HG03558 (cell line): ENCODE results near the gene GSTO2.

Experiments used
- ATAC-seq: cut with Tn5 transposase; IDR thresholded peaks from one replicate; pipeline ENCODE4 v1.9.1; 2021; ENCODE audit warnings: moderate number of reproducible peaks; ENCODE audit not compliant: unreplicated experiment; ENCODE audit errors: extremely low read depth

The GSTO2 gene

GRCh38 chr10:104336821-104337467 lies 68.0 kb downstream of the GSTO2 start:
- no peak for ATAC-seq

- peak; percentile 23 for ATAC-seq
These were observed 68.6 kb downstream of the GSTO2 start for GRCh38 chr10:104337521-104337984.

GRCh38 chr10:104337985-104338735 lies 69.2 kb downstream of the GSTO2 start, which contains the start of gene ITPRIP:
Gene ITPRIP (minus strand): TSS chr10:104338465. CDS start chr10:104316051, 22,414 bp downstream.
- ATAC-seq: peak; percentile 53

- ATAC-seq: no peak
These were observed 70.6 kb downstream of the GSTO2 start for GRCh38 chr10:104339469-104340110.

- ATAC-seq: no peak
These were observed 71.1 kb downstream of the GSTO2 start for GRCh38 chr10:104340111-104340526.

GRCh38 chr10:104340641-104341040 lies 71.7 kb downstream of the GSTO2 start:
- no peak for ATAC-seq

- ATAC-seq: no peak
These were observed 74.0 kb downstream of the GSTO2 start for GRCh38 chr10:104342941-104343411.

- ATAC-seq: no peak
These were observed 75.2 kb downstream of the GSTO2 start for GRCh38 chr10:104344219-104344618.

GRCh38 chr10:104345515-104345914 lies 76.5 kb downstream of the GSTO2 start:
- ATAC-seq: no peak

- no peak for ATAC-seq
These were observed 77.0 kb downstream of the GSTO2 start for GRCh38 chr10:104345941-104346340.

- ATAC-seq: no peak
These were observed 78.5 kb downstream of the GSTO2 start for GRCh38 chr10:104347295-104348045.

- no peak for ATAC-seq
These were observed 79.6 kb downstream of the GSTO2 start for GRCh38 chr10:104348601-104349000.

- peak; percentile 30 for ATAC-seq
These were observed 80.7 kb downstream of the GSTO2 start for GRCh38 chr10:104349623-104350126.

- peak; percentile 29 for ATAC-seq
These were observed 81.2 kb downstream of the GSTO2 start for GRCh38 chr10:104350127-104350635.

GRCh38 chr10:104351061-104351702 lies 82.2 kb downstream of the GSTO2 start:
- ATAC-seq: no peak

GRCh38 chr10:104351919-104352318 lies 82.9 kb downstream of the GSTO2 start:
- peak; percentile 17 for ATAC-seq

GRCh38 chr10:104353325-104354048 lies 84.5 kb downstream of the GSTO2 start, which contains the start of gene CFAP58:
Gene CFAP58 (plus strand): TSS chr10:104353833. CDS start chr10:104353898, 65 bp downstream.
- ATAC-seq: peak; percentile 53
